ENCODE measurements around the gene DCST2.

DCST2 gene

GRCh38 chr1:155070158-155070621, 36.6 kb upstream of the DCST2 start:
- no peak for DNase-seq (ENCODE audit: low read depth in 2 of 2, low spot score in 1 of 2)

GRCh38 chr1:155069551-155070157, 36.1 kb upstream of the DCST2 start:
- no peak for DNase-seq (ENCODE audit: low read depth in 2 of 2, low spot score in 1 of 2)

- DNase-seq (ENCODE audit: low read depth in 2 of 2, low spot score in 1 of 2): no peak
Observed at GRCh38 chr1:155068599-155068998, 35.0 kb upstream of the DCST2 start.

GRCh38 chr1:155066777-155067176, 33.2 kb upstream of the DCST2 start:
- no peak for DNase-seq (ENCODE audit: low read depth in 2 of 2, low spot score in 1 of 2)

GRCh38 chr1:155064832-155065429, 31.4 kb upstream of the DCST2 start:
- no peak for DNase-seq (ENCODE audit: low read depth in 2 of 2, low spot score in 1 of 2)

- no peak for DNase-seq (ENCODE audit: low read depth in 2 of 2, low spot score in 1 of 2)
Observed at GRCh38 chr1:155064111-155064831, 30.7 kb upstream of the DCST2 start.

- DNase-seq (ENCODE audit: low read depth in 2 of 2, low spot score in 1 of 2): peak in 1 of 2 donors; percentile 71
Observed at GRCh38 chr1:155063550-155064110, 30.0 kb upstream of the DCST2 start, which contains the start of gene EFNA4. Gene EFNA4 (plus strand): TSS chr1:155063740. CDS start chr1:155063824, 84 bp downstream.

GRCh38 chr1:155062702-155063411, 29.3 kb upstream of the DCST2 start:
- DNase-seq (ENCODE audit: low read depth in 2 of 2, low spot score in 1 of 2): peak in 1 of 2 donors; percentile 49

DNA sequence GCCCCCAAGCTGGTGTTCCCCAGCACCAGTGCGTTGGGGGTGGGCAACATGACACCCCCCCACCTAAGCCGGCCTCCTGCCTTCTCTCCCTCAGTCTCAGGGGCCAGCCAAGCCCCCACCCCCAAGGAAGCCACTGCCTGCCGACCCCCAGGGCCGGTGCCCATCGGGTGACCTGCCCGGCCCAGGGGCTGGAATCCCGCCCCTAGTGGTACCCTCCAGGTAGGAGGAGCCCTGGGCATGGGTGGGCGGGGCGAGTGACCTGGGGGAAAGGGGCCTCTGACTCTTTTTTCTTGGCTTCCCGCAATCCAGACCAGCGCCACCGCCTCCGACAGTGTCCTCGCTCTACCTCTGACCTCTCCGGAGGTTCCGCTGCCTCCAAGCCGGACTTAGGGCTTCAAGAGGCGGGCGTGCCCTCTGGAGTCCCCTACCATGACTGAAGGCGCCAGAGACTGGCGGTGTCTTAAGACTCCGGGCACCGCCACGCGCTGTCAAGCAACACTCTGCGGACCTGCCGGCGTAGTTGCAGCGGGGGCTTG, 28.6 kb upstream of the DCST2 start:
- no peak for DNase-seq (ENCODE audit: low read depth in 2 of 2, low spot score in 1 of 2)

GRCh38 chr1:155061381-155062150, 28.0 kb upstream of the DCST2 start:
- peak; percentile 93 to 98 for DNase-seq (ENCODE audit: low read depth in 2 of 2, low spot score in 1 of 2)

DNA sequence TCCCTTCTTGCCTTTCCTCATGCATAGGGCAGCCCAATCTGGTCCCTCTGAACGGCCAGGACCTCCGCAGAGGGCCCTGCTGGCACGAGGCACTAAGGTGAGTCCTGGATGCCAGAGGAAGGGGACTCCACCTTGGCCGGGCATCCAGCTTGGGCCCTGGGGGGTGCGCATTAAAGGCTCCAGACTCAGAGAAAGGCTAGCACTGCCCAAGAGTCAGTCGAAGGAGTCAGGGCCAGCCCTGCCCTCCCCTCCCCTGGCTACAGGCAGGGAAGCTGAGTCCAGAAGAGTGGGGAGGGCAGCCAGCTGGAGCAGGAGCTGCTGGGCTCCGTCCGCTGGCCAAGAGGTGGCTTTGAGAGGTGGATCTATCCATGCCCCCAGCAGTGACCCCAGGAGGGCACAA, 27.2 kb upstream of the DCST2 start:
- DNase-seq (ENCODE audit: low read depth in 2 of 2, low spot score in 1 of 2): no peak

DNA sequence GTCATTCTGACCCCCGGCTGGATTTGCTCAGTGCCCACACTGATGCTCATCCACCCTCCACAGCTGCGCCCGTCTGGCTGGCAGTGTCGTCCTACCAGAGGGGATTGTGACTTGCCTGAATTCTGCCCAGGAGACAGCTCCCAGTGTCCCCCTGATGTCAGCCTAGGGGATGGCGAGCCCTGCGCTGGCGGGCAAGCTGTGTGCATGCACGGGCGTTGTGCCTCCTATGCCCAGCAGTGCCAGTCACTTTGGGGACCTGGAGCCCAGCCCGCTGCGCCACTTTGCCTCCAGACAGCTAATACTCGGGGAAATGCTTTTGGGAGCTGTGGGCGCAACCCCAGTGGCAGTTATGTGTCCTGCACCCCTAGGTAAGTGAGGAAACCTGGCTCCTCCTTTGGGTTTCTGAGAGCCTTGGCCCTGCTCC, 24.2 kb upstream of the DCST2 start:
- DNase-seq (ENCODE audit: low read depth in 2 of 2, low spot score in 1 of 2): no peak

- no peak for DNase-seq (ENCODE audit: low read depth in 2 of 2, low spot score in 1 of 2)
Observed at GRCh38 chr1:155057104-155057503, 23.5 kb upstream of the DCST2 start.

- no peak for DNase-seq (ENCODE audit: low read depth in 2 of 2, low spot score in 1 of 2)
Observed at GRCh38 chr1:155053531-155054105, 20.0 kb upstream of the DCST2 start.

- no peak for DNase-seq (ENCODE audit: low read depth in 2 of 2, low spot score in 1 of 2)
Observed at GRCh38 chr1:155052439-155053395, 19.1 kb upstream of the DCST2 start.

- DNase-seq (ENCODE audit: low read depth in 2 of 2, low spot score in 1 of 2): no peak
Observed at GRCh38 chr1:155051777-155052398, 18.3 kb upstream of the DCST2 start.

DNA sequence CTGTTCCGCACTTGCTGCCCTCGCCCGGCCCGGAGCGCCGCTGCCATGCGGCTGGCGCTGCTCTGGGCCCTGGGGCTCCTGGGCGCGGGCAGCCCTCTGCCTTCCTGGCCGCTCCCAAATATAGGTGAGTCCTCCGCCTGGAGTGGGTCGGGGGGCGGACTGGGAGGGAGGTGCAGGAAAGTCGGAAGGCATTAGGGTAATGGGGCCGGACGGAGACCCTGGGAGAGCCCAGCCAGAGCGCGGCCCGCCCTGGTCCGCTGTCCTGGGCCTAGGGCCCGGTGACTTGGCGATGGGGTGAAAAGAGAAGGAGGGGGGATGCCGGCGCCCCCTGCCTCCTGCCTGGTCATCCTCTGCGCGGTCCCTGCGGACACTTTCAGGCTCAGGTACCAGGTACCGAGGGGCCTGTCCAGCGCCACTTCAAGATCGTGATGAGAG, 17.8 kb upstream of the DCST2 start:
- no peak for DNase-seq (ENCODE audit: low read depth in 2 of 2, low spot score in 1 of 2)

Data from stimulated activated CD8-positive, alpha-beta memory T cell treated with anti-CD3 and anti-CD28 coated beads, Interleukin-4, amount 100 ng/mL, for 1 hour (primary cell).